ENCODE measurements around the gene PARP6.
A peak's percentile ranks its signal among the peaks of the same experiment; 100 is the strongest.
"Not testable (repeated sequence)": the region's sequence is repeated elsewhere in the genome, so short reads cannot be mapped to it uniquely, and the experiment has no call there.

PARP6 gene

DNA sequence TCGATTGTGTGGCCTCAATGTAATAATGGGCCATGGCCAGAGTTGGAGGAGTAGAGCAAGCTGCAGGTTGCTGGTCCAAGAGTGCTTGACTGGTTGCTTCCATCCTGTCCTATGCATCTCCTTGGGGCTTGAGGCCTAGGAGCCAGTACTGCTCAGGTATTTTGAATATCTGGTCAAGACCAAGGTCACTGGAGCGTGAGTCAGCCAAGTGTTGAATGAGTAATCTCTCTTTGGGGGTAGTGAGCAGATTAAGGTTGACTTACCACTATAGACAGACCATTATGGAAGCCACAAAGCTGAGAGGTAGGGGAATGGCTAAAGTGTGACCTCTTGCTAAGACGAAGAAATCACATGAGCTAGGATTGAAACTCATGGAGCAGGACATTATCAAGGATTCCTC is 9.4 kb upstream of the PARP6 start:
- FAIRE-seq (no peak), DNase-seq (ENCODE audit: extremely low spot score, insufficient read length, low read depth) (peak; percentile 17)

DNA sequence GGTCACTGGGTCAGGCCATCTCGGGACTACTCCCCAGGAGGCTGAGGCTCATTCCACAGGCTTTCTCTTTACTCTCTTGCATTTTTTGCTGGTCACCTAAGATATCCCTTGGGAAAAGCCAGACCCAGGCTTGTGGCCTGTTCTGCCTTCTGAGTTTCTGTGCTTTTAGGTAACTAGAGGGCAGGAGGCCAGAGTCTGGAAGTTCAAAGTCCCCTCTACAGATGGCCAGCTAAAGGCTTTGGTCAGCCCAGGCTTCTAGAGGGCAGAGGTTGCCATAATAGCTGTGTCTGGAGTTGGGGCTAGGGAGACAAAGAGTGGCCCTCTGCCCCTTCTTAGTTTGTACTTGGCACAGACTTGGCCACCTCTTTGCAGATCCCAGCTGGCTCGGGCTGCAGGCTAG is 8.4 kb upstream of the PARP6 start:
- DNase-seq (ENCODE audit: extremely low spot score, insufficient read length, low read depth) = no peak
- FAIRE-seq = no peak

DNA sequence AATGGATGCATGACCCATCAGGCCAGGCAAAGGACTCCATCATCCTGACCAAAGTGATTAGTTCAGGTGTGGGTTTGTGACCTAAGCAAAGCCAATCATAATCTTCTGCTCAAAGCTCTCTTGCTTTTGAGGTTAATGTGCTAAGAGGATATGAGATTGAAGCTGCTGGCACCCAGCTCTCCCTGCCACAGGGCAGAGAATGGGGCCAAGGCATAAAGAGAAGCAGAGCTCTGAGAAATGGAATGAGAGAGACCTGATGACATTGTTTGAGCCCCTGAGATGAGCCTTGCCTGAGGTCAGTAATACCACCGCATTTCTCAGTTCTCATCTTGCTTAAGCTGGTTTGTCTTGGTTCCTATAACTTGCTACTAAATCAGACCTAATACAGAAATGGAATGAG is 6.4 kb upstream of the PARP6 start:
- FAIRE-seq = no peak
- DNase-seq (ENCODE audit: extremely low spot score, insufficient read length, low read depth) = no peak

DNA sequence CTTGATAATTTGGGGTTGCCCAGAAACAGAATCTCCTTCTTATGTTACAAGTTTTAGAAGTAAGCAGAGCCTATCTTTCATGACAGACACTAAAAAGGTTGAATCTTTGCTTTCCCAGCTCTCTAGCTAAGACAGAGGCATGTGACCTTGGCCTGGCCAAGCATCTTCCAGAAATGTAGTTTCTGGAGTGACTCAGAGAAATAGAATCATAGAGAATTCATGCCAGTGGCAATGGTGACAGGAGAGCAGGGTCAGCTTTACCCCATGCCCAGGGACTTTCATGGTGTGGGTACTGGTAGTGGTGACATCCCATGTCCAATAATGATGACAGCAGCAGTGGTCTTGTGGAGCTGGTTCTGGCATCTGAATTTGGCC is 4.0 kb upstream of the PARP6 start:
- DNase-seq (ENCODE audit: extremely low spot score, insufficient read length, low read depth) (no peak), FAIRE-seq (no peak)

- FAIRE-seq; DNase-seq (ENCODE audit: extremely low spot score, insufficient read length, low read depth): not testable (repeated sequence)
These were observed 3.4 kb upstream of the PARP6 start for GRCh38 chr15:72275635-72276325.

- DNase-seq (ENCODE audit: extremely low spot score, insufficient read length, low read depth) = no peak
- FAIRE-seq = peak; percentile 5
These were observed 621 bp upstream of the PARP6 start for GRCh38 chr15:72272997-72273352.

DNA sequence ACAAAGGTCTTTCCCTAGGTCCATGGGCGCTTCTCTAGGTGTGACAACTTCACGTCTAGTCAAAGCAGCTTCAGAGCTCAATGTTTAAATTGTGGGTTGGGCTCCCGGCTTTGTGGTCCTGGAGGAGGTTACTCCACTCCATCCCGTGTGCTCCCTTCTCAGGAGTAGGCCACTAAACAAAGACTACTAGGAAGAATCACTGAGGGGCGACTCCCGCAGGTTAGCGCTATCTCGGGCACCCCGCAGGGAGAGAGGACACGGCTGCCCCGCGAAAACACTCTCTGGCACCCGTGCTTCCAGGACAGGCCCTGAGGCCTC is 500 bp downstream of the PARP6 start:
- DNase-seq (ENCODE audit: extremely low spot score, insufficient read length, low read depth) = no peak
- peak; percentile 9 for FAIRE-seq

DNA sequence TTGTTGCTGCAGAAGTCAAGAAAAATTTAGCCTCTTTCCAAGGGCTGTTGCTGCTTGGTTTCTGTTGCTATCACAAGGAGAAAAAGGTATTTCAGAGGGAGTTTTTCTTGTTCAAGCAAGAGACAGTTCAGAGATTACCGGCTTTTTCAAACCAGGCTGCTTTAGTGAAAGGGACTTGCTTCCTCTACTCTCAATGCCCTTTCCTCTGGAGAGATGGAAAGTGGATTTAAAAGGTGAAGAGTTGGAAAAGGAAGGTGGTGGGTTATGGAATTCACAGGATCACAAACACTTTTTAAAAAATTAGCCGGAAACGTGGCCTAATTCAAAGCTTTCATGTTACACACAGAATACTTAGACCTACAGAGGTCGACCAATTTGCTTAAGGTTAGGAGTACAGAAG is 1.1 kb downstream of the PARP6 start:
- FAIRE-seq (no peak), DNase-seq (ENCODE audit: extremely low spot score, insufficient read length, low read depth) (no peak)

DNA sequence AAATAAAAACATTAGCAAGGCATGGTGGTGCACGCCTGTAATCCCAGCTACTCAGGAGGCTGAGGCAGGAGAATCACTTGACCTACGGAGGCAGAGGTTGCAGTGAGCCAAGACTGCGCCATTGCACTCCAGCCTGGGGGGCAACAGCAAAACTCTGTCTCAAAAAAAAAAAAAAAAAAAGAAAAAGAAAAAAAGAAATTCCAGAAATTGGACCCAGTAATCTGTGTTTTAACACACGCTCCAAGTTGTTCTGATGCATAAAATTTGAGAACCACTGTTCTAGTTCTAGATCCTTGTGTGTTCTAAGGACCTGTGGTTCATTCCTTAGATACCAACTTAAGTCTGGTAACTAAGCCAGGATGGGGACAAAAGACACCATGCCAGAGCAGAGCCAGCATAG is 2.6 kb downstream of the PARP6 start:
- FAIRE-seq = no peak
- DNase-seq (ENCODE audit: extremely low spot score, insufficient read length, low read depth) = no peak

DNA sequence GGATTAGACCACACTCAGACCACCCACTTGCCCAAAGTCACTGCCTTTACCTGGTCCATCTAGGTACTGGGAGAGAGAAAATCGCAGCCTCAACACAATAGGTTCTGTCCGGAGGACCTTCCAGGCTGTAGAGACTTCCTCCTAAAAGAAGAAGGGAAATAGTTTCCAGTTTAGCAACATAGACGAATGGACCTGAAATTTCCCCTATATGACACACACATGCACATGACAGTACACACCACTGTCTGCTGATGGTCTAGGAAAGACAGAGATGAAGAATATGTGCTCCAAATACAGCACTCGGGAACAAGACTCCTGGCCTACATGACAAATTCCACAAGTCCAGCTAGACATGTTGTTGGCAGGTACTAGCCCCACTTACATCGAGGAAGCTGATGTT is 7.3 kb downstream of the PARP6 start:
- no peak for FAIRE-seq
- DNase-seq (ENCODE audit: extremely low spot score, insufficient read length, low read depth) = no peak

DNA sequence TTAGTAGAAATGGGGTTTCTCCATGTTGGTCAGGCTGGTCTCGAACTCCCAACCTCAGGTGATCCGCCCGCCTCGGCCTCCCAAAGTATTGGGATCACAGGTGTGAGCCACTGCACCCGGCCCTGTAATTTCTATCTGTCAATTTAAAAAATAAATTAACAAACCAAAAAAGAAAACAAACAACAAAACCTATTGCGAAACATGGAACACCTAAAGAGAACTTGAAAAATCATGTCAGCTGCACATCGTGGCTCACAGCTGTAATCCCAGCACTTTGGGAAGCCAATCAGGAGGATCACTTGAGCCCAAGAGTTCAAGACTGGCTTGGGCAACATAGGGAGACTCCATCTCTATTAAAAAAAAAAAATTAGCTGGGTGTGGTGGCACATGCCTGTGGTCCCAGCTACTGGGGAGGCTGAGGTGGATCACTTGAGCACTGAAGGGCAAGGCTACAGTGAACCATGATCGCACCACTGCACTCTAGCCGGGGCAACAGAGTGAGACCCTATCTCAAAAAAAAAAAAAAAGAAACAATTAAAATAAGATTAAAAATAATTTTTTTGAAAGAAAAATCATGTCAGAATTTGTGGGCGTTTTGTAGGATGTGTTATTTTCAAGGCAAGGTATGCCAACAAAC is 19.6 kb downstream of the PARP6 start:
- DNase-seq (ENCODE audit: extremely low spot score, insufficient read length, low read depth) (no peak), FAIRE-seq (no peak)

GRCh38 chr15:72249142-72249810 is 23.1 kb downstream of the PARP6 start:
- DNase-seq (ENCODE audit: extremely low spot score, insufficient read length, low read depth) (no peak), FAIRE-seq (no peak)

DNA sequence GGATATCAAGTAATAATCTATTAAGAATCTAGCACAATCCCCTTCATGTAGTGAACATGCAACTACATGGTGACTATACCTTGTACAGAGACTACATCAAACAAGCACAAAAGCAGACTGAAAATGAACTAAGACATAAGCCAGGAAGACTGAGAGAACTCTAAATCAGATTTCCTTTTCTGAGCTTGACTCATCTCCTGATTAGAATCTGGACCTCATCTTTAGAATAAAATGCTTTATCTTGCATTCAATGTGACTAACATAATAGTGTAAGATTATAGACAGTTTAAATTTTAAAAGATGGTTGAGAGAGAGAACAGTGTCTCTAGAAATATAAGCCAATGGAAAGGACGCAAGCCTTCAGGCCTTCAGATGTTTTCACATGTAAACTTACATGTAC is 23.8 kb downstream of the PARP6 start:
- no peak for FAIRE-seq

DNA sequence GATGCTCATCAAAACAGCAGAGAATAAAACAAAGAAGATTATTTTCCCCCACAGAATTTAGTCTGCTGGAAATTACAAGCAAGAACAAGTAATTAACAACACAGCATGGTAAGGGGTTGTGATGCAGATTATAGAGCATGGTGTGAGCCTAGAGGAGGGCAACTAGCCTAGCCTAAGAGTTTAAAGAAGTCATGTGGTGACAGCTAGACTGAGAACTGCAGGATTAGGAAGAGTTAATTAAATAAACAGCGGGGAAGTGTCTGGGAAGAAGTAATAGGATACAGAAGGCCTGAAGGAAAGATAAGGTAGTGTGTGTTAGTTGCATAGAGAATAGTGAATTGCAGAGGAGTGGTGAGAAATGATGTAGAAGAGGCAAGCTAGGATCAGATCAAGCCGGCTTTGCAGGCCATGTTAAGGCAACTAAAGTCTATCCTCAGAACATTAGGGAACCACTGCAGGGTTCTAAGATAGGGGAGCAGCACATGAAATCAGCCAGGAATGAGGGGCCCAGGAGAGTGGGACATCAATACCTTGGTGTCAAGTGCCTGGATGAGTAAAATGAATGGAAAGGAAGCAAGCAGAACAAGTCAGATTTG is 29.5 kb downstream of the PARP6 start:
- no peak for DNase-seq (ENCODE audit: extremely low spot score, insufficient read length, low read depth)
- FAIRE-seq = no peak

More for the DNA sequence above, 23.8 kb downstream of the PARP6 start:
- no peak for DNase-seq (ENCODE audit: extremely low spot score, insufficient read length, low read depth)

DNA sequence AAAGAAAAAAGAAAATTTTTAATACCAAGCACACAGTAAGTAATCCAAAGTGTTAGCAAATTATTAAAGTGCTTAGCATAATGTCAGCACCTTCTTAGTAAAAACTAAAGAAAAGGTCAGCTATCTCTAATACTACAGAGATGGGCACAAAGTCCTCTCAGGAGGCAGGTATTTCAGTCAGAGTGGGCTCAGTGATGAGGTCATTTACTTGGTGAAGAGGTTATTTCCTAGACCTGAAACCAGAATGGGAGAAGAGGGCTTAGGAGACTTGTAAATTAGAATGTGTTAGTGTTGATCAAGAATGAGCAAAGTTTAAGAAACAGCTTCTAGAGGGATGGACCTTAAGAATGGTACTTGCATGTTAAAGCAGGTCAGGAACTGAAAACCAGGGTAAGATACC is 32.7 kb downstream of the PARP6 start:
- no peak for DNase-seq (ENCODE audit: extremely low spot score, insufficient read length, low read depth)
- no peak for FAIRE-seq

DNA sequence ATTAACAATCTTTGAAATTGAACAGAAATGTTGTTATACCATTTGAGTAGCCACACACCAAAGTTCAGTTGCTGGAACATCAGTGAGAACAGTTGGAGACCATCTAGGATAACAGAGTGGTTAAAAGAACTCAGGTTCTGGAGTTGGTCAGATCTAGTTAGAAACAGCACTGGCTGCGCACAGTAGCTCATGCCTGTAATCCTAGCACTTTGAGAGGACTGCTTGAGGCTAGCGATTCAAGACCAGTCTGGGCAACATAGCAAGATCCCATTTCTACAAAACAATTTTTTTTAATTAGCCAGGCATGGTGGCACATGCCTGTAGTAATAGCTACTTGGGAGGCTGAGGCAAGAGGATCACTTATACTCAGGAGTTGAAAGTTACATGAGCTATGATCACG is 33.8 kb downstream of the PARP6 start:
- FAIRE-seq (no peak), DNase-seq (ENCODE audit: extremely low spot score, insufficient read length, low read depth) (no peak)

- DNase-seq (ENCODE audit: extremely low spot score, insufficient read length, low read depth) = no peak
- no peak for FAIRE-seq
These were observed 34.5 kb downstream of the PARP6 start for GRCh38 chr15:72237853-72238224.

GRCh38 chr15:72237029-72237852 is 35.1 kb downstream of the PARP6 start:
- FAIRE-seq = peak; percentile 80
- no peak for DNase-seq (ENCODE audit: extremely low spot score, insufficient read length, low read depth)

GRCh38 chr15:72236381-72237003 is 35.9 kb downstream of the PARP6 start:
- no peak for DNase-seq (ENCODE audit: extremely low spot score, insufficient read length, low read depth)
- FAIRE-seq = no peak

DNA sequence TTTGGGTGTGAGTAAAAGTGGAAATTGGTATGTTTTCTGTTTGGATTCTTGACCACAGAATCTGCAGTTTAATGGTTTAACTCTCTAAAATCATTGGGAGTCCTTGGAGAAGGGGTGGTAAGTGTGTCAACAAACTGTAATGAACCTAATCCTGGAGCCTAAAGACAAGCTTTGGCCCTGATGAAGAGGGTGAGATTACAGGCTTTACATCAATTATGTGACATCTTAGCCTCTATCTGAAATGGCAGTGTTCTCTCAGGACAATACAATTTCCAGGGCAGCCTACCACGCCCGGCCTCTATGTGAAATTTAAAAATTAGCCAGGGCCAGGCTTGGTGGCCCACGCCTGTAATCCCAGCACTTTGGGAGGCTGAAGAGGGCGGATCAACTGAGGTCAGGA is 37.1 kb downstream of the PARP6 start:
- DNase-seq (ENCODE audit: extremely low spot score, insufficient read length, low read depth) (no peak), FAIRE-seq (no peak)

Data from GM18507 (cell line).